IMR-90 (cell line): ENCODE data around the gene KMT2C.

Experiments
- CEBPB ChIP-seq: IDR thresholded peaks from 2 replicates; pipeline ENCODE4 v1.6.1; 2012; ENCODE audit warnings: low read depth, low read length, improper control_type of control experiment
- MAZ ChIP-seq: IDR thresholded peaks from 2 replicates; pipeline ENCODE4 v1.6.1; 2012; ENCODE audit warnings: low read depth, mild to moderate bottlenecking, low read length, improper control_type of control experiment, moderate library complexity, borderline replicate concordance
- MXI1 ChIP-seq: IDR thresholded peaks from 2 replicates; pipeline ENCODE4 v1.6.1; 2012; ENCODE audit warnings: low read depth, mild to moderate bottlenecking, low read length, moderate library complexity, borderline replicate concordance
- RFX5 ChIP-seq: IDR thresholded peaks from 2 replicates; pipeline ENCODE4 v1.8.0; 2012; ENCODE audit warnings: low read depth, mild to moderate bottlenecking, low read length, moderate library complexity
- SMC3 ChIP-seq: fragments of 150-350 bp; IDR thresholded peaks from 2 replicates; pipeline ENCODE4 v1.6.1; 2016; ENCODE audit warnings: low read depth, mild to moderate bottlenecking, antibody characterized with exemption, low read length, moderate library complexity
- TF ChIP-seq, protein P1 (sequence below): conservative IDR thresholded peaks from 2 replicates; pipeline ENCODE4 v1.5.1; 2012; ENCODE audit warnings: mild to moderate bottlenecking, low read depth, low read length, improper control_type of control experiment

GRCh38 chr7:152131981-152132494, 303.8 kb downstream of the KMT2C start:
- TF ChIP-seq MAZ (no peak), CEBPB (no peak), RFX5 (no peak), SMC3 (no peak), MXI1 (no peak)
- TF ChIP-seq, protein P1, sequence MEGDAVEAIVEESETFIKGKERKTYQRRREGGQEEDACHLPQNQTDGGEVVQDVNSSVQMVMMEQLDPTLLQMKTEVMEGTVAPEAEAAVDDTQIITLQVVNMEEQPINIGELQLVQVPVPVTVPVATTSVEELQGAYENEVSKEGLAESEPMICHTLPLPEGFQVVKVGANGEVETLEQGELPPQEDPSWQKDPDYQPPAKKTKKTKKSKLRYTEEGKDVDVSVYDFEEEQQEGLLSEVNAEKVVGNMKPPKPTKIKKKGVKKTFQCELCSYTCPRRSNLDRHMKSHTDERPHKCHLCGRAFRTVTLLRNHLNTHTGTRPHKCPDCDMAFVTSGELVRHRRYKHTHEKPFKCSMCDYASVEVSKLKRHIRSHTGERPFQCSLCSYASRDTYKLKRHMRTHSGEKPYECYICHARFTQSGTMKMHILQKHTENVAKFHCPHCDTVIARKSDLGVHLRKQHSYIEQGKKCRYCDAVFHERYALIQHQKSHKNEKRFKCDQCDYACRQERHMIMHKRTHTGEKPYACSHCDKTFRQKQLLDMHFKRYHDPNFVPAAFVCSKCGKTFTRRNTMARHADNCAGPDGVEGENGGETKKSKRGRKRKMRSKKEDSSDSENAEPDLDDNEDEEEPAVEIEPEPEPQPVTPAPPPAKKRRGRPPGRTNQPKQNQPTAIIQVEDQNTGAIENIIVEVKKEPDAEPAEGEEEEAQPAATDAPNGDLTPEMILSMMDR: no peak
